ENCODE results near the gene C1orf210.

Gene C1orf210

DNA sequence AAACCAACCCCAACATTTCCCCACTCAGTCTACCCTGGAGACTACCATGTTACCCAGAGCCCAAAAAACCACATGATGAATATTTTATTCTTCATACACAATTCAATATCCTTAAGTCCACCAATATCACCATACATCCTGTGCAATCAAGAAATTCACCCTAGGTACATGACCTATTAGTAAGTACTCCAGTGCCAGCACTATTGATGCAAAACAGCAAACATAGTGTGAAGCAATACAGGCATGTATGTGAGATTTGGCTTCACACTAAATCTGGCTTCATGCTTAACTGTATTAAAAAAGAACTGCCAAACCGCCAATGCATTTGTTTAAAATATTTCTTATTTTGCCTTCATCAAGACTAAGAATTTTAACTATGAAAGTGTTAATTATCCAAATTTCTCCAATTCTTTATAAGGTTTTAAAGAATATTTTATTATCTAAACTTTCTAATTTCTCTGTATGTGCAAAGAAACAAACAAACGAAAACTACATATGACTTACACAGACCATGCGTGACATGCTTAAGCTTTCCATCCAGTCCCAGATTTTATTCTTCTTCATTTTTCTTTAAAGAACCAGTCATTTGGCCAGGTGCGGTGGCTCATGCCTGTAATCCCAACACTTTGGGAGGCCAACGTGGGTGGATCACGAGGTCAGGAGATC, 38.0 kb downstream of the C1orf210 start:
- no peak for DNase-seq (ENCODE audit: low read depth)

GRCh38 chr1:43246466-43247213, 38.7 kb downstream of the C1orf210 start:
- no peak for DNase-seq (ENCODE audit: low read depth)

GRCh38 chr1:43243299-43243698, 42.1 kb downstream of the C1orf210 start:
- no peak for DNase-seq (ENCODE audit: low read depth)

- no peak for DNase-seq (ENCODE audit: low read depth)
Measured at GRCh38 chr1:43241413-43241836, 44.0 kb downstream of the C1orf210 start.

DNA sequence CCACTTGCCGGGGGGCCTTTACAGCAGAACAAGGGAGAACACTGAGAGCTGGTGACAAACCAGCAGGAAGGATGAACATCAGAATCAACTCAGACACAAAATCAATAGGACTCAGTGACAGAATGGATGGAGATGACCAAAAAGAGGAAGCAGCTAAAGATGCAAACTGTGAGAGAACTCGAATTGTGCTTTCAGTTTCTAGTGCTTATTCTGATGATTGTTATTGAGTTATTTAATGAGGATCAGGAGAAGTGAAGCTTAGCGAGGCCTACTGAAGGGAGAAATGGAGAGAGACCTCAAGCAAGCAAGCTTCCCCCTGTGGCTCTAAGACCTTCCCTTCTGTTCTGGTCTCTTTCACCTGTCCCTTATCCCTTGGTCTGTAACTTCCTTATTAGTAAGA, 45.9 kb downstream of the C1orf210 start:
- no peak for DNase-seq (ENCODE audit: low read depth)

- no peak for DNase-seq (ENCODE audit: low read depth)
Measured at GRCh38 chr1:43238991-43239469, 46.4 kb downstream of the C1orf210 start.

DNA sequence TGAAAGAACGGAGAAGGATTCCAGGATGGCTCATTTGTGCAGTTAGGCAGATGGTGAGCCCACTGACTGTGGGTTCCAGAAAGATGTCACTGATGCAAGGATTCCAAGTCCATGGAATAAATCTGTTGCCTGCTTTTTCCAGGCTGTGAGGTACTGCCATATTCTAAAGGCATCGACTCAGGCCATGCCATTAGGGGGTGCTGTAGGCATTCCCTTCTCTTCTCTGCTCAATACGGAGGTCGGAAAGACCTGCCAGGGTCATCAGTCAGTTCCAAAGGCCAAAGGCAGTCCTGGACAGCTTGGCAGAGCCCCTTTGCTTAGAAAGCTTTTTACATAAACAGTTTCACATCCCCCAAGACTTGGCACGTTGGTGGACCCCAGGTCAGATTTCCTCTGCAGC, 47.3 kb downstream of the C1orf210 start:
- no peak for DNase-seq (ENCODE audit: low read depth)

DNA sequence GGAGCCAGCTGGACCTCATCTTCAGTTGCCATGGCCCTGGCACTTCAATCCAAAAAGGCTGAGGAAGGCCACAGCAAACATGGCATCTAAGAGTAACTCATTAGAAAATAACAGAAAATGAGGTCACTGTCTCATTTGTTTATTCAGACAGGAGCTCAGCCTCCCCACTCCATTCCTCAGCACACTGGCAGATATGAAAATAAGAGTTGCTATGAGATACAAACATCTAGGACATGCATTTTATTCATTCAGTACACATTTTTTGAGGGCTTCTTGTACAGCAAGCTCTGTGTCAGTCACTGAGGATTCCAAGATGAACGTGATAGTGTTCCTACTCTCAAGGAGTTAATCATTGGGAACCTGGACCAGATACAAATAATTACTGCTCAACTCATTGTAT, 48.3 kb downstream of the C1orf210 start:
- no peak for DNase-seq (ENCODE audit: low read depth)

DNA sequence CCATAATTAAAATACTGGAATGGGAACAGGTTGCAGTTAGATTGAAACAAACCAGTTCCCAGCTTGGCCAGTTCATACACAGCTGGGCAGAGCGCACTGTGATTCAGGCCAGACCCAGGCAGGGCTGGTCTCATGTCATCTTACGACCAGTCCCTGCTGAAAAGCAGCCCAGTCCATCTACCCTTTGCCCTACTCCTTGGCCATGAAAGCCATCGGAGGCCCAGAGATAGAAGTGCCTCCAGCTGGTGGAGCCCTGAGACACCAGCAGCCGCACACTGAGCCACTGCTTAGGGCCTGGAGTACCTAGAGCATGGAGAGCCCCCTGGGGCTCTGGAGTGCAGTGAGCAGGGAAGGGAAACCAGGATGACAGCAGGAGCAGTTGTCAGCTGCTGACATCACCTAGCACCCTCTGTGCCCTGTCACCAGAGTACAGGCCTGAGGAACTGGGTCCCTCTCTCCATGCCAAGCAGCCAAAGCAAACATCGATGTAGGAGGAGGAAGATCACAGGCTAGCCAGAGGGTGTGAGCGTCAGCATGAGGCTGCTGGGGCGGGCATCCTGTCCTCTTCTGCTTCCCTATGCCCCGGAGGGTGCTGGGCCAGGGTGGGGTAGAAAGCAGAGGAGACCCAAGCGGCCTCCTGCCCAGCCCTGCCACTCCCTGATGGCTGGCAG, 49.8 kb downstream of the C1orf210 start:
- no peak for DNase-seq (ENCODE audit: low read depth)

DNA sequence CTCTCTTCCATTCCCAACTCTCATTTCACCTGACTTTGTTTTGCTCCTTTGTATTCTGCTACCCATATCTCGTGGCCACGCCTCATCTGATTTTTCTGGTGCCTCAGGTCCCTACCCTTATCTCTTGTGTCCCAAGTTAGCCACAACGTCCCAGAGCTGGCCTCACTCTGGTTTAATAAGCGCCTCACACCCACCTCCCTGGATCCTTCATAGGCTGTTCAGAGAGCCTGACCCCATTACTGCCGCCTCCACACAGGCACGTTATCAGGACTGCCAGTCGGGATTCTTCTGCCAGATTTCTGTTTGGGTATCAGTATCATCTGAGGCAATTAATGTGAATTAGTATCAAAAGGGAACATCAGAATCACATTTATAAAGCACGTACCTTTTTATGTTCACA, 50.3 kb downstream of the C1orf210 start:
- no peak for DNase-seq (ENCODE audit: low read depth)

DNA sequence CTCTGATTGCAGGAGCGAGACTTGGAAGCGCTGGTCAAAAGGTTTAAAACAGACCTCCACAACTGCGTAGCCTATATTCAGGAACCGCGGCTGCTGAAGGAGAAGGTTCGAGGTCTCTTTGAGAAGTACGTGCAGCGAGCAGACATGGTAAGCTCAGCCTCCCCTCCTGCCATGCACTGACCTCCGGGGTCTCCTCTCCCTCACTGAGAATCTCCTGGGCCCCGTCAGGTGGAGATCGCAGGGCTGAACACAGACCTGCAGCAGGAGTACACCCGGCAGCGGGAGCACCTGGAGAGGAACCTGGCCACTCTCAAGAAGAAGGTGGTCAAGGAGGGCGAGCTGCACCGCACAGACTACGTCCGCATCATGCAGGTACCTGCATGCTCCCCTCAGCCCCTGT, 51.1 kb downstream of the C1orf210 start:
- no peak for DNase-seq (ENCODE audit: low read depth)

GRCh38 chr1:43233631-43234030, 51.8 kb downstream of the C1orf210 start:
- no peak for DNase-seq (ENCODE audit: low read depth)

DNA sequence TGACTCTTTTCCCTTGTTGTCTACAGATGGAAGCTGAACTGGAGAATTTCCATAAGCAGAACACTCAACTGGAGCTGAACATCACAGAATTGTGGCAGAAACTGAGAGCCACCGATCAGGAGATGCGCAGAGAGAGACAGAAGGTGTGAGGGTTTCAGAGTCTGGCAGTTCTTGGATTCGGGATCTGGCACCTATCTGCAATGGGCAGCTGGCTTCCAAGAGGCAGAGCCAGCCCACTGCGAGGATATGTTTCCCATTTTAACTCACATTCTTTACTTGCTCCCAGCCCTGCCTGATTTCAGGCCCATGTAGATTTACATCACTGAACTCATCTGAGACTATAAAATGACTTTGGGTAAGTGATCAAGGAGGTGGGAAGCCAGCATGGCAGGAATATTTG, 52.9 kb downstream of the C1orf210 start:
- DNase-seq (ENCODE audit: low read depth): no peak

- DNase-seq (ENCODE audit: low read depth): no peak
Measured at GRCh38 chr1:43232074-43232473, 53.3 kb downstream of the C1orf210 start.

Data from stimulated activated CD8-positive, alpha-beta memory T cell treated with anti-CD3 and anti-CD28 coated beads, Interleukin-12 subunit alpha, Interleukin-12 subunit beta, amount 100 ng/mL, for 1 hour (primary cell).